ENCODE data around the gene PET100. TPM values are rescaled to one million over a fixed set of nuclear protein-coding genes. Genes with fewer than 3 reads are reported as not detected.
A peak's percentile ranks its signal among the peaks of the same experiment; 100 is the strongest.

PET100 gene
- total and polyA plus RNA-seq, 10 of the 15 experiments (the other 5 are each of a cell fraction or from before 2014, with no cell fraction given), result 47.0 to 462 (median 126) TPM

- TF ChIP-seq PRDM15 (CRISPR knock-in tag; IDR thresholded peaks at IDR 0.05) (no peak), ZBED1 (IDR thresholded peaks at IDR 0.05; ENCODE audit: borderline replicate concordance) (no peak), CBX3 (IDR thresholded peaks at IDR 0.05; ENCODE audit: borderline replicate concordance, low read depth) (no peak), CBX5 (IDR thresholded peaks at IDR 0.05; ENCODE audit: low read depth) (0 out of 2 replicates have a peak, but pooled peaks have one; percentile 83), ATF7 (IDR thresholded peaks at IDR 0.05; ENCODE audit: low read depth) (peak; percentile 66), PAX8 (IDR thresholded peaks at IDR 0.05) (no peak), BMI1 (IDR thresholded peaks at IDR 0.05; ENCODE audit: borderline replicate concordance) (no peak), YY1 (IDR thresholded peaks at IDR 0.05; ENCODE audit: low read depth, low read length) (peak; percentile 74), JUNB (IDR thresholded peaks at IDR 0.05) (no peak), NFYA (IDR thresholded peaks at IDR 0.05; ENCODE audit: borderline replicate concordance, low read depth, low read length) (no peak), SREBF1 (IDR thresholded peaks at IDR 0.05; ENCODE audit: low read length) (no peak), NBN (IDR thresholded peaks at IDR 0.05) (0 out of 2 replicates have a peak, but pooled peaks have one; percentile 48), SMC3 (IDR thresholded peaks at IDR 0.05; ENCODE audit: borderline replicate concordance, low read length) (peak; percentile 89), BACH1 (IDR thresholded peaks at IDR 0.05; ENCODE audit: borderline replicate concordance) (peak; percentile 55; the same call in 1 of the 2 replicates), ZNF384 (IDR thresholded peaks at IDR 0.05; ENCODE audit: borderline replicate concordance, low read depth, low read length) (no peak), TARDBP (IDR thresholded peaks at IDR 0.05; ENCODE audit: borderline replicate concordance) (no peak), PML (IDR thresholded peaks at IDR 0.05; ENCODE audit: low read length) (no peak), ZNF274 (IDR thresholded peaks at IDR 0.05; ENCODE audit: insufficient read depth, insufficient read length) (no peak), ZBTB40 (IDR thresholded peaks at IDR 0.05; ENCODE audit: borderline replicate concordance) (no peak), RCOR1 (conservative IDR thresholded peaks at IDR 0.05; ENCODE audit: low read depth, low read length) (0 out of 2 replicates have a peak, but pooled peaks have one; percentile 73)
- TF ChIP-seq, protein P1, sequence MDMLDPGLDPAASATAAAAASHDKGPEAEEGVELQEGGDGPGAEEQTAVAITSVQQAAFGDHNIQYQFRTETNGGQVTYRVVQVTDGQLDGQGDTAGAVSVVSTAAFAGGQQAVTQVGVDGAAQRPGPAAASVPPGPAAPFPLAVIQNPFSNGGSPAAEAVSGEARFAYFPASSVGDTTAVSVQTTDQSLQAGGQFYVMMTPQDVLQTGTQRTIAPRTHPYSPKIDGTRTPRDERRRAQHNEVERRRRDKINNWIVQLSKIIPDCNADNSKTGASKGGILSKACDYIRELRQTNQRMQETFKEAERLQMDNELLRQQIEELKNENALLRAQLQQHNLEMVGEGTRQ (IDR thresholded peaks at IDR 0.05; ENCODE audit: borderline replicate concordance, low read depth, low read length), result no peak
- TF ChIP-seq, protein P2, sequence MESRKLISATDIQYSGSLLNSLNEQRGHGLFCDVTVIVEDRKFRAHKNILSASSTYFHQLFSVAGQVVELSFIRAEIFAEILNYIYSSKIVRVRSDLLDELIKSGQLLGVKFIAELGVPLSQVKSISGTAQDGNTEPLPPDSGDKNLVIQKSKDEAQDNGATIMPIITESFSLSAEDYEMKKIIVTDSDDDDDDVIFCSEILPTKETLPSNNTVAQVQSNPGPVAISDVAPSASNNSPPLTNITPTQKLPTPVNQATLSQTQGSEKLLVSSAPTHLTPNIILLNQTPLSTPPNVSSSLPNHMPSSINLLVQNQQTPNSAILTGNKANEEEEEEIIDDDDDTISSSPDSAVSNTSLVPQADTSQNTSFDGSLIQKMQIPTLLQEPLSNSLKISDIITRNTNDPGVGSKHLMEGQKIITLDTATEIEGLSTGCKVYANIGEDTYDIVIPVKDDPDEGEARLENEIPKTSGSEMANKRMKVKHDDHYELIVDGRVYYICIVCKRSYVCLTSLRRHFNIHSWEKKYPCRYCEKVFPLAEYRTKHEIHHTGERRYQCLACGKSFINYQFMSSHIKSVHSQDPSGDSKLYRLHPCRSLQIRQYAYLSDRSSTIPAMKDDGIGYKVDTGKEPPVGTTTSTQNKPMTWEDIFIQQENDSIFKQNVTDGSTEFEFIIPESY (IDR thresholded peaks at IDR 0.05), result no peak
Measured at GRCh38 chr19:7652061-7652641, 22.6 kb downstream of the PET100 start (continued).

Measured in GM12878 (cell line).